ENCODE measurements around the gene CCDC141.

CCDC141 gene

GRCh38 chr2:178827111-178827510 is 222.8 kb downstream of the CCDC141 start:
- no peak for ATAC-seq

- no peak for ATAC-seq
Measured at GRCh38 chr2:178825183-178825582, 224.8 kb downstream of the CCDC141 start.

GRCh38 chr2:178824181-178824580 is 225.8 kb downstream of the CCDC141 start:
- ATAC-seq = no peak

GRCh38 chr2:178819992-178820391 is 229.9 kb downstream of the CCDC141 start:
- ATAC-seq = peak; percentile 55 to 63

- no peak for ATAC-seq
Measured at GRCh38 chr2:178819147-178819875, 230.6 kb downstream of the CCDC141 start.

- ATAC-seq = no peak
Measured at GRCh38 chr2:178811901-178812300, 238.0 kb downstream of the CCDC141 start.

GRCh38 chr2:178811045-178811444 is 238.9 kb downstream of the CCDC141 start:
- ATAC-seq = no peak

- no peak for ATAC-seq
Measured at GRCh38 chr2:178810422-178810821, 239.5 kb downstream of the CCDC141 start.

- ATAC-seq = no peak
Measured at GRCh38 chr2:178807227-178808008, 242.5 kb downstream of the CCDC141 start, which contains the start of gene TTN. Gene TTN (minus strand): TSS chr2:178807423. CDS start chr2:178804642, 2,781 bp downstream.

GRCh38 chr2:178806543-178806942 is 243.4 kb downstream of the CCDC141 start:
- ATAC-seq = no peak

- ATAC-seq = no peak
Measured at GRCh38 chr2:178805457-178805856, 244.5 kb downstream of the CCDC141 start.

- no peak for ATAC-seq
Measured at GRCh38 chr2:178804791-178805190, 245.1 kb downstream of the CCDC141 start.

GRCh38 chr2:178800510-178800909 is 249.4 kb downstream of the CCDC141 start:
- no peak for ATAC-seq

GRCh38 chr2:178799305-178799704 is 250.6 kb downstream of the CCDC141 start:
- no peak for ATAC-seq

- no peak for ATAC-seq
Measured at GRCh38 chr2:178796079-178796677, 253.8 kb downstream of the CCDC141 start.

- no peak for ATAC-seq
Measured at GRCh38 chr2:178787934-178788333, 262.0 kb downstream of the CCDC141 start.

- ATAC-seq = no peak
Measured at GRCh38 chr2:178787155-178787554, 262.8 kb downstream of the CCDC141 start.

- ATAC-seq = no peak
Measured at GRCh38 chr2:178783889-178784288, 266.0 kb downstream of the CCDC141 start.

- ATAC-seq = no peak
Measured at GRCh38 chr2:178782236-178782635, 267.7 kb downstream of the CCDC141 start.
